ENCODE results near the gene ZNF587.
"Not testable (repeated sequence)": the region's sequence is repeated elsewhere in the genome, so short reads cannot be mapped to it uniquely, and the experiment has no call there.

The ZNF587 gene

GRCh38 chr19:57823155-57823554, 26.5 kb upstream of the ZNF587 start:
- not testable (repeated sequence) for DNase-seq

- DNase-seq, result not testable (repeated sequence)
These were observed 26.1 kb upstream of the ZNF587 start for GRCh38 chr19:57823608-57824007.

- no peak for DNase-seq
These were observed 24.1 kb upstream of the ZNF587 start for GRCh38 chr19:57825511-57825910.

- DNase-seq, result no peak
These were observed 20.3 kb upstream of the ZNF587 start for GRCh38 chr19:57829316-57829715.

- DNase-seq, result peak; percentile 49
These were observed 19.5 kb upstream of the ZNF587 start, which contains the start of gene ZNF587B for GRCh38 chr19:57830071-57830602. TSS of gene ZNF587B (plus strand) at chr19:57830299. CDS start at chr19:57830529, 230 bp downstream.

- not testable (repeated sequence) for DNase-seq
These were observed 12.7 kb upstream of the ZNF587 start for GRCh38 chr19:57836991-57837390.

- not testable (repeated sequence) for DNase-seq
These were observed 11.0 kb upstream of the ZNF587 start for GRCh38 chr19:57838622-57839191.

- DNase-seq, result no peak
These were observed 8.4 kb upstream of the ZNF587 start for GRCh38 chr19:57841122-57841763.

GRCh38 chr19:57847164-57847563, 2.5 kb upstream of the ZNF587 start:
- DNase-seq, result not testable (repeated sequence)

- DNase-seq, result not testable (repeated sequence)
These were observed 445 bp upstream of the ZNF587 start for GRCh38 chr19:57849162-57849665.

- no peak for DNase-seq
These were observed 926 bp downstream of the ZNF587 start for GRCh38 chr19:57850553-57851017.

- not testable (repeated sequence) for DNase-seq
These were observed 2.3 kb downstream of the ZNF587 start for GRCh38 chr19:57851812-57852603.

GRCh38 chr19:57854117-57854516, 4.5 kb downstream of the ZNF587 start:
- not testable (repeated sequence) for DNase-seq

- DNase-seq, result not testable (repeated sequence)
These were observed 12.7 kb downstream of the ZNF587 start for GRCh38 chr19:57862351-57862750.

GRCh38 chr19:57867868-57868492, 18.3 kb downstream of the ZNF587 start:
- no peak for DNase-seq

GRCh38 chr19:57869655-57870054, 20.0 kb downstream of the ZNF587 start:
- not testable (repeated sequence) for DNase-seq

GRCh38 chr19:57870225-57870624, 20.6 kb downstream of the ZNF587 start:
- DNase-seq, result no peak

GRCh38 chr19:57872450-57872849, 22.8 kb downstream of the ZNF587 start:
- DNase-seq, result no peak

GRCh38 chr19:57873883-57874799, 24.5 kb downstream of the ZNF587 start:
- not testable (repeated sequence) for DNase-seq

- DNase-seq, result no peak
These were observed 36.4 kb downstream of the ZNF587 start for GRCh38 chr19:57886046-57886445.

GRCh38 chr19:57887195-57887941, 37.7 kb downstream of the ZNF587 start:
- DNase-seq, result no peak

Measured in CD4-positive, alpha-beta T cell treated with Interleukin-17A for 4 hours (primary cell).